Hepatocyte (in vitro differentiated cells): ENCODE results near the gene BLACAT1.

Experiments used
- CTCF ChIP-seq: fragments of 200-600 bp; sonication (generic); IDR thresholded peaks from 2 replicates; pipeline ENCODE4 v1.5.1; 2016; ENCODE audit warnings: antibody characterized with exemption, mild to moderate bottlenecking; ENCODE audit not compliant: poor library complexity
- EZH2 ChIP-seq: fragments of 200-600 bp; sonication (generic); IDR thresholded peaks from 2 replicates; pipeline ENCODE4 v1.6.1; 2016; ENCODE audit warnings: antibody characterized with exemption, mild to moderate bottlenecking, borderline replicate concordance

DNA sequence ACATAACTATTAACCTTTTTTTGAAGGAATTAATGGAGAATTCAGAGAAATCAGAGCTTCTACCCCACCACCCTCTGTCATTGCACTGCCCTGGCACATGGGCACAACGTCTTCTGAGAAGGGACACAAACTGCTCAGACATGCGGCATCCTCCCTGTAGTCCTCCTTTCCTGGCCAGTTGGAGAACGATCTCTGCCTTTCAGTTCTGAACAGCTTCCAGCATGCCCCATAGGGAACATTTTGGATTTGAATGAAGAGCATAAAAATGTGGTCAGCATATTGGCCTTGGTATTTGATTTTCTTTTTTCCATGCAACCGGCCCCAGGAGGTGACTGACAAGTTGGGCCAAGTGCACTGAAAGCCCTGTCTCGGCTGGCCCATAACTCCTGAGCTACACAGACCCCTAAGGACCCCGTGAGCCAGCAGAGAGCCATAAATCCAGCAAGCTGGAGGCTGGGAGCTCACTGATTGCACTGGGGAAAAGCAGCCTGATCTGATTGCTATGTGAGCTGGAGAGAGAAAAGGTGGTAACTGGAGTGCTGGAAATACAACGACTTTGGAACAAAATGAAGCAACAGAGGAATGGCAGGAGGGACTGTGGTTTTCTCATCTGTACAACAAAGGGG, 10.9 kb upstream of the BLACAT1 start:
- TF ChIP-seq CTCF (no peak), EZH2 (no peak)
